Activated CD8-positive, alpha-beta T cell treated with anti-CD3 and anti-CD28 coated beads for 36 hours (primary cell): Measurements from ENCODE around the gene LUC7L3. TPM values are rescaled to one million over a fixed set of nuclear protein-coding genes. Genes with fewer than 3 reads are reported as not detected.

Experiments
- ATAC-seq: fragments of 200-7000 bp; cut with Tn5 transposase; one replicate; pipeline ENCODE4 v1.10.0; 2021; ENCODE audit warnings: mild to moderate bottlenecking, moderate library complexity
- CTCF ChIA-PET: fragments of 350-600 bp; sonication (Branson Sonifier 250); formaldehyde crosslinking; loops from one replicate; lab custom pipeline; 2021; ENCODE audit warnings: antibody characterized with exemption; lab: Charles Lee
- POLR2A ChIA-PET: fragments of 350-600 bp; sonication (Branson Sonifier 250); formaldehyde crosslinking; loops from one replicate; lab custom pipeline; 2021; ENCODE audit warnings: antibody characterized with exemption; lab: Charles Lee
- DNase-seq: peaks from one replicate; pipeline ENCODE4 v3.0.0-alpha.2; 2020
- H3K27ac Mint-ChIP-seq: one replicate; pipeline ENCODE4 v1.8.0; 2021; ENCODE audit warnings: mild to moderate bottlenecking, mixed read lengths
- H3K27me3 Mint-ChIP-seq: one replicate; pipeline ENCODE4 v1.8.0; 2021; ENCODE audit warnings: mixed read lengths
- H3K36me3 Mint-ChIP-seq: one replicate; pipeline ENCODE4 v1.8.0; 2021; ENCODE audit warnings: low read depth, mixed read lengths
- H3K4me1 Mint-ChIP-seq: one replicate; pipeline ENCODE4 v1.8.0; 2021; ENCODE audit warnings: low read depth, mixed read lengths
- H3K4me3 Mint-ChIP-seq: one replicate; pipeline ENCODE4 v1.8.0; 2021; ENCODE audit warnings: mild to moderate bottlenecking, moderate library complexity, mixed read lengths
- H3K9me3 Mint-ChIP-seq: one replicate; pipeline ENCODE4 v1.8.0; 2021; ENCODE audit warnings: mixed read lengths
- intact Hi-C: fragments of 100-400 bp; cut with micrococcal nuclease; formaldehyde crosslinking; loops from one replicate; pipeline ENCODE4 v1.10.0; 2022
- total RNA-seq, 2 experiments: library from RNA; stranded (reverse); gene quantifications; one replicate each; pipeline ENCODE4 v1.2.3, GENCODE V29; 2021
- TF ChIP-seq, protein P1 (sequence below): fragments of 200-600 bp; IDR thresholded peaks from one replicate; pipeline ENCODE4 v1.8.0; 2022; ENCODE audit warnings: antibody characterized with exemption, mild to moderate bottlenecking

Gene LUC7L3
- total RNA-seq, 2 experiments from 2014 or later = 148 to 160 TPM

DNA sequence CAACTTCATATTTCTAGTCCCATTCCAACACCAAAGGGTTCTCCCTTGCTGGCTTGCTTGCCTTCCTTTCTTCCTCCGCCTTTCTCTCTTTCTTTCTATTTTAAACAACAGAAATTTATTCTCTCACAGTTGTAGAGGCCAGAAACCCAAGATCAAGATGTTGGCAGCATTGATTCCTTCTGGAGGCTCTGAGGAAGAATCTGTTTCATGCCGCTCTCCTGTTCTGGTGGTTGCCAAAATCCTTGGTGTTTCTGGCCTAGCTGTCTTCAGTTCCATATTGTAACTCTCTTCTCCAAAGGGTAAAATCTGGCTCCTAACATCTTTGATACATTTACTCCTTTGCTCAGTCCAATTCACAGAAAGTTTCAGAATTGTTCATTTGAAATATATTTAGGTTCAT, 50.9 kb downstream of the LUC7L3 start:
- H3K4me1 Mint-ChIP-seq = peaks cover 2% of the 10 kb centered on the region
- POLR2A ChIA-PET = no interaction called here
- CTCF ChIA-PET = no interaction called here
- intact Hi-C loops = no loop called here
- H3K27me3 Mint-ChIP-seq = peaks cover 1% of the 10 kb centered on the region
- no peak for ATAC-seq
- TF ChIP-seq, protein P1, sequence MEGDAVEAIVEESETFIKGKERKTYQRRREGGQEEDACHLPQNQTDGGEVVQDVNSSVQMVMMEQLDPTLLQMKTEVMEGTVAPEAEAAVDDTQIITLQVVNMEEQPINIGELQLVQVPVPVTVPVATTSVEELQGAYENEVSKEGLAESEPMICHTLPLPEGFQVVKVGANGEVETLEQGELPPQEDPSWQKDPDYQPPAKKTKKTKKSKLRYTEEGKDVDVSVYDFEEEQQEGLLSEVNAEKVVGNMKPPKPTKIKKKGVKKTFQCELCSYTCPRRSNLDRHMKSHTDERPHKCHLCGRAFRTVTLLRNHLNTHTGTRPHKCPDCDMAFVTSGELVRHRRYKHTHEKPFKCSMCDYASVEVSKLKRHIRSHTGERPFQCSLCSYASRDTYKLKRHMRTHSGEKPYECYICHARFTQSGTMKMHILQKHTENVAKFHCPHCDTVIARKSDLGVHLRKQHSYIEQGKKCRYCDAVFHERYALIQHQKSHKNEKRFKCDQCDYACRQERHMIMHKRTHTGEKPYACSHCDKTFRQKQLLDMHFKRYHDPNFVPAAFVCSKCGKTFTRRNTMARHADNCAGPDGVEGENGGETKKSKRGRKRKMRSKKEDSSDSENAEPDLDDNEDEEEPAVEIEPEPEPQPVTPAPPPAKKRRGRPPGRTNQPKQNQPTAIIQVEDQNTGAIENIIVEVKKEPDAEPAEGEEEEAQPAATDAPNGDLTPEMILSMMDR = no peak
- no peaks in the 10 kb centered on the region for H3K36me3 Mint-ChIP-seq
- H3K27ac Mint-ChIP-seq = no peak overlapping the region
- DNase-seq = no peak
- H3K9me3 Mint-ChIP-seq = no peaks in the 10 kb centered on the region
- no peak overlapping the region for H3K4me3 Mint-ChIP-seq

DNA sequence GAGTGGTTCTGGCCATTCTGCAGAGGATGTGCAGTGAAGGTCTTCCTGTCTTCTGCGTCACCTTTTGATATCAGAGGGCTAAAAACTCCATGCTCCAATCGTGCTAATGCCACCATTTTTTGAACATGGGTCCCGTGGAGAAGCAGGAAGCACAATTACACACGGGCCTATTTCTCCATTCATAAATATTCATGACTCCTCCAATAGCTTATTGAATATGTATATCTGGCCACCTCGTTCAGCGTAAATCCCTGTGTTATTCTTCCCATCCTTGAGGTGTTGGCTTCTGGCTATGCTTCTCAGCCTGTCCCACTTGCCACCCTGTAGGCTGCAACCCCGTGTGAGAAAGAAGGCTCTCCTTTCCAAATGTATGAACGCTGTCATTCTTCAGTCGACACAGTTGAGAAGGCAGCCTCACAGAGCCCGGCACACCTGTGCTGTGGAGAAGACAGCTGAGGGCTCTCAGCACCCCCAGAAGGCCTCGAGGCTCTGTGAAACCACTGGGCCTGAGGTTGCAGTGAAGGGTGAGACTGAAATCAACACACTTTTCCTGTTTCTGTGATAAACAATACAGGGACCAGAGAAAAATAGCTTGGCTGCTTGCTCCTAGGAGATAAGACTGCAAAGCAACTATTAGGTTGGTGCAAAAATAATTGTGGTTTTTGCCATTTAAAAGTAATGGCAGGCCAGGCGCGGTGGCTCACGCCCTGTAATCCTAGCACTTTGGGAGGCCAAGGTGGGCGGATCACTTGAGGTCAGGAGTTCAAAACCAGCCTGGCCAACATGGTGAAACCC, 52.8 kb downstream of the LUC7L3 start:
- Mint-ChIP-seq H3K4me3 (no peak overlapping the region), H3K27me3 (peaks cover 1% of the 10 kb centered on the region), H3K9me3 (no peaks in the 10 kb centered on the region), H3K4me1 (peaks cover 2% of the 10 kb centered on the region), H3K27ac (no peak overlapping the region), H3K36me3 (no peaks in the 10 kb centered on the region)
- no peak for ATAC-seq
- DNase-seq = no peak
- CTCF ChIA-PET = interaction anchor here (1.7 to 2.3 kb wide), 2 partner anchors 9 to 11 kb away, joined by 9 to 10 read pairs; no protein-coding TSS in a partner anchor
- POLR2A ChIA-PET = no interaction called here
- intact Hi-C loops = no loop called here
- TF ChIP-seq, protein P1 = no peak

- peaks cover 3% of the 10 kb centered on the region for H3K4me1 Mint-ChIP-seq
- ChIA-PET CTCF (interaction anchor here (0.7 to 1.8 kb wide), 2 partner anchors 9 to 11 kb away, joined by 3 to 4 read pairs; no protein-coding TSS in a partner anchor), POLR2A (no interaction called here)
- H3K27me3 Mint-ChIP-seq = no peaks in the 10 kb centered on the region
- H3K9me3 Mint-ChIP-seq = no peaks in the 10 kb centered on the region
- intact Hi-C loops = no loop called here
- ATAC-seq (no peak), DNase-seq (no peak)
- H3K27ac Mint-ChIP-seq = no peak overlapping the region
- H3K4me3 Mint-ChIP-seq = no peak overlapping the region
- H3K36me3 Mint-ChIP-seq = no peaks in the 10 kb centered on the region
- TF ChIP-seq, protein P1 = no peak
Measured at GRCh38 chr17:50774225-50774803, 54.9 kb downstream of the LUC7L3 start.

- Mint-ChIP-seq H3K27ac (no peak overlapping the region), H3K36me3 (no peaks in the 10 kb centered on the region), H3K4me1 (peaks cover 12% of the 10 kb centered on the region), H3K4me3 (no peak overlapping the region), H3K9me3 (no peaks in the 10 kb centered on the region), H3K27me3 (no peaks in the 10 kb centered on the region)
- TF ChIP-seq, protein P1 = no peak
- ATAC-seq (no peak), DNase-seq (no peak)
- ChIA-PET POLR2A (interaction anchor here (0.6 to 1.8 kb wide), 2 partner anchors 11 to 31 kb away, joined by 3 to 6 read pairs; no protein-coding TSS in a partner anchor), CTCF (interaction anchor here (1.1 to 1.8 kb wide), 2 partner anchors 8 to 12 kb away, joined by 3 to 4 read pairs; no protein-coding TSS in a partner anchor)
- intact Hi-C loops = no loop called here
Measured at GRCh38 chr17:50775926-50776325, 56.5 kb downstream of the LUC7L3 start.

DNA sequence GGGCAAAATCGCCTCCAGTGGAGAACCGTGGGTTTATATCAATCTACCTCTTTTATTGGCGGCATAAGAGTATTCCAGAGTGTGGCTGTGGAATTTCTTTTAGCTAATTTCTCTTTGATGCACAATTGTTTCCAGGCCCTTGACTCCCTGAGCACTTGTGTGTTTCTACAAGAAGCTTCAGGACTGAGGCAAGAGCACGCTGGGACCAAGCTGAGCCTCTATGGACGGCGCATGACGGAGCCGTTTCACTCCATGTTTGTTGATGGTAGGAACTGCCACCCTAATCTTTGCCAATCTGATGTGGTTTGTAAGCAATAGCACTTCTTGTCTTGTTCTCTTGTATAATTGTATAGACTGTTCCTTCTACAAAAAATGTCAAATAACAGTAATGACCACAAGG, 59.1 kb downstream of the LUC7L3 start:
- peaks cover 20% of the 10 kb centered on the region for H3K4me1 Mint-ChIP-seq
- H3K9me3 Mint-ChIP-seq = no peaks in the 10 kb centered on the region
- CTCF ChIA-PET = interaction anchor here (2.0 to 2.5 kb wide), 2 partner anchors 74 to 178 kb away, joined by 7 to 9 read pairs; no protein-coding TSS in a partner anchor
- no peaks in the 10 kb centered on the region for H3K36me3 Mint-ChIP-seq
- intact Hi-C loops = no loop called here
- H3K4me3 Mint-ChIP-seq = no peak overlapping the region
- DNase-seq (no peak), ATAC-seq (no peak)
- no peak overlapping the region for H3K27ac Mint-ChIP-seq
- TF ChIP-seq, protein P1 = no peak
- H3K27me3 Mint-ChIP-seq = peaks cover 2% of the 10 kb centered on the region
- POLR2A ChIA-PET = interaction anchor here (0.6 to 1.0 kb wide), 3 partner anchors 22 to 57 kb away, joined by 3 to 4 read pairs (median 4); no protein-coding TSS in a partner anchor
